H9 (cell line): ENCODE data around the gene VMA21. TPM values are rescaled to one million over a fixed set of nuclear protein-coding genes. Genes with fewer than 3 reads are reported as not detected.

ENCODE experiments used
- DNase-seq: peaks from one replicate; pipeline ENCODE4 v3.0.0-alpha.2; 2017
- H2AFZ ChIP-seq: one replicate; pipeline ENCODE4 v1.6.1; 2013; ENCODE audit warnings: mild to moderate bottlenecking, low read length, control low read depth, moderate library complexity
- H2AK5ac ChIP-seq: 2 replicates; pipeline ENCODE4 v1.6.1; 2013; ENCODE audit warnings: low read length, control low read depth, mixed read lengths; ENCODE audit not compliant: insufficient read length
- H2BK120ac ChIP-seq: one replicate; pipeline ENCODE4 v1.6.1; 2013; ENCODE audit warnings: low read depth, mild to moderate bottlenecking, low read length, control low read depth, inconsistent platforms; ENCODE audit not compliant: poor library complexity, severe bottlenecking
- H2BK12ac ChIP-seq: 2 replicates; pipeline ENCODE4 v1.6.1; 2013; ENCODE audit warnings: low read length, control low read depth, mixed read lengths, low read depth; ENCODE audit not compliant: insufficient read length
- H2BK15ac ChIP-seq: 2 replicates; pipeline ENCODE4 v1.6.1; 2013; ENCODE audit warnings: low read depth, low read length, control low read depth
- H2BK20ac ChIP-seq: one replicate; pipeline ENCODE4 v1.6.1; 2013; ENCODE audit warnings: low read depth, mild to moderate bottlenecking, low read length, control low read depth, inconsistent platforms; ENCODE audit not compliant: poor library complexity, severe bottlenecking
- H2BK5ac ChIP-seq: 2 replicates; pipeline ENCODE4 v1.6.1; 2013; ENCODE audit warnings: low read length, control low read depth, mixed read lengths; ENCODE audit not compliant: insufficient read length
- H3K14ac ChIP-seq: 2 replicates; pipeline ENCODE4 v1.6.1; 2013; ENCODE audit warnings: low read length, control low read depth; ENCODE audit not compliant: insufficient read depth
- H3K18ac ChIP-seq: 2 replicates; pipeline ENCODE4 v1.6.1; 2013; ENCODE audit warnings: low read depth, mild to moderate bottlenecking, mixed read lengths, low read length, control low read depth; ENCODE audit not compliant: insufficient read length
- H3K23ac ChIP-seq: 2 replicates; pipeline ENCODE4 v1.6.1; 2013; ENCODE audit warnings: low read length, control low read depth, mixed read lengths, low read depth; ENCODE audit not compliant: insufficient read length
- H3K23me2 ChIP-seq: 2 replicates; pipeline ENCODE4 v1.6.1; 2013; ENCODE audit warnings: low read depth, mild to moderate bottlenecking, mixed read lengths, low read length, control low read depth; ENCODE audit not compliant: insufficient read length, poor library complexity, severe bottlenecking
- H3K27ac ChIP-seq: 2 replicates; pipeline ENCODE4 v1.5.1; 2013; ENCODE audit warnings: low read length, control low read depth, mixed read lengths, low read depth; ENCODE audit not compliant: insufficient read length
- H3K27me3 ChIP-seq: 2 replicates; pipeline ENCODE4 v1.6.1; 2013; ENCODE audit warnings: low read length, control low read depth, inconsistent platforms; ENCODE audit not compliant: insufficient read depth
- H3K4ac ChIP-seq: 2 replicates; pipeline ENCODE4 v1.6.1; 2013; ENCODE audit warnings: low read depth, mild to moderate bottlenecking, control low read depth, inconsistent platforms, low read length, moderate library complexity
- H3K4me1 ChIP-seq: 2 replicates; pipeline ENCODE4 v1.6.1; 2013; ENCODE audit warnings: low read length, control low read depth, inconsistent platforms; ENCODE audit not compliant: insufficient read depth
- H3K4me2 ChIP-seq: 2 replicates; pipeline ENCODE4 v1.6.1; 2013; ENCODE audit warnings: low read length, control low read depth, mixed read lengths; ENCODE audit not compliant: insufficient read length, insufficient read depth
- H3K56ac ChIP-seq: 2 replicates; pipeline ENCODE4 v1.6.1; 2013; ENCODE audit warnings: low read depth, mild to moderate bottlenecking, mixed read lengths, low read length, control low read depth; ENCODE audit not compliant: insufficient read length
- H3K79me1 ChIP-seq: 2 replicates; pipeline ENCODE4 v1.6.1; 2013; ENCODE audit warnings: low read depth, mild to moderate bottlenecking, moderate library complexity, low read length, control low read depth, inconsistent platforms; ENCODE audit not compliant: insufficient read depth, poor library complexity, severe bottlenecking
- H3K79me2 ChIP-seq: 2 replicates; pipeline ENCODE4 v1.6.1; 2013; ENCODE audit warnings: low read length, control low read depth, inconsistent platforms; ENCODE audit not compliant: insufficient read depth
- H3K9ac ChIP-seq: 2 replicates; pipeline ENCODE4 v1.6.1; 2013; ENCODE audit warnings: low read length, control low read depth, mixed read lengths; ENCODE audit not compliant: insufficient read length; ENCODE audit errors: extremely low read depth
- H3K9me3 ChIP-seq: one replicate; pipeline ENCODE4 v1.6.1; 2013; ENCODE audit warnings: low read depth, low read length, inconsistent platforms; ENCODE audit not compliant: control insufficient read depth
- H3T11ph ChIP-seq: one replicate; pipeline ENCODE4 v1.6.1; 2013; ENCODE audit warnings: mild to moderate bottlenecking, low read length, control low read depth, inconsistent platforms
- H4K20me1 ChIP-seq: one replicate; pipeline ENCODE4 v1.6.1; 2013; ENCODE audit not compliant: control insufficient read depth, insufficient read length, insufficient read depth
- H4K5ac ChIP-seq: 2 replicates; pipeline ENCODE4 v1.6.1; 2013; ENCODE audit warnings: low read depth, mild to moderate bottlenecking, mixed read lengths, low read length, control low read depth; ENCODE audit not compliant: insufficient read length
- H4K8ac ChIP-seq: replicated peaks from 2 replicates; pipeline ENCODE4 v1.6.1; 2013; ENCODE audit warnings: low read length, control low read depth, mixed read lengths, low read depth; ENCODE audit not compliant: insufficient read length
- H4K91ac ChIP-seq: 2 replicates; pipeline ENCODE4 v1.6.1; 2013; ENCODE audit warnings: low read depth, mild to moderate bottlenecking, moderate library complexity, mixed read lengths, low read length, control low read depth; ENCODE audit not compliant: insufficient read length
- H3K27ac Mint-ChIP-seq, 3 experiments: 2 replicates in 2 of 3; 3 replicates in 1 of 3; pipeline ENCODE4 v1.8.0; 2020 to 2021; ENCODE audit warnings: mixed read lengths in 3 of 3, mild to moderate bottlenecking in 1 of 3, moderate library complexity in 1 of 3
- H3K27me3 Mint-ChIP-seq: 2 replicates; pipeline ENCODE4 v1.8.0; 2021; ENCODE audit warnings: low read depth, mild to moderate bottlenecking, moderate library complexity, mixed read lengths
- H3K36me3 Mint-ChIP-seq, 3 experiments: 2 replicates in 2 of 3; 3 replicates in 1 of 3; pipeline ENCODE4 v1.8.0; 2020 to 2021; ENCODE audit warnings: low read depth in 3 of 3, mixed read lengths in 3 of 3; ENCODE audit not compliant: insufficient read depth in 1 of 3
- H3K4me1 Mint-ChIP-seq, 2 experiments: 2 replicates each; pipeline ENCODE4 v1.8.0; 2020; ENCODE audit warnings: mixed read lengths in 2 of 2
- H3K4me3 Mint-ChIP-seq, 2 experiments: 2 replicates in 1 of 2; 3 replicates in 1 of 2; pipeline ENCODE4 v1.8.0; 2020 to 2021; ENCODE audit warnings: mild to moderate bottlenecking in 2 of 2, mixed read lengths in 2 of 2, moderate library complexity in 1 of 2
- H3K9me3 Mint-ChIP-seq, 2 experiments: 2 replicates in 1 of 2; 3 replicates in 1 of 2; pipeline ENCODE4 v1.8.0; 2020; ENCODE audit warnings: mild to moderate bottlenecking in 2 of 2, mixed read lengths in 2 of 2, moderate library complexity in 1 of 2
- WGBS: extraction: QIAGEN DNeasy Blood & Tissue Kit; methylation state at CpG from one replicate; pipeline ENCODE4 v1.1.7; 2013; ENCODE audit warnings: missing lambda C conversion rate, low lambda C conversion rate, mixed read lengths; ENCODE audit not compliant: insufficient read length; ENCODE audit errors: extremely low coverage; 5-methylcytosine and 5-hydroxymethylcytosine counted together
- total RNA-seq: library from RNA; stranded (reverse); gene quantifications from 2 replicates; pipeline ENCODE4 v1.2.1, GENCODE V29; 2021
- TF ChIP-seq, protein P1 (sequence below): fragments of 200-600 bp; sonication (generic); conservative IDR thresholded peaks from 3 replicates; pipeline ENCODE4 v1.8.0; 2021; ENCODE audit warnings: antibody characterized with exemption, mild to moderate bottlenecking

VMA21 gene
- total RNA-seq, 1 experiment from 2014 or later = 50.3 TPM

DNA sequence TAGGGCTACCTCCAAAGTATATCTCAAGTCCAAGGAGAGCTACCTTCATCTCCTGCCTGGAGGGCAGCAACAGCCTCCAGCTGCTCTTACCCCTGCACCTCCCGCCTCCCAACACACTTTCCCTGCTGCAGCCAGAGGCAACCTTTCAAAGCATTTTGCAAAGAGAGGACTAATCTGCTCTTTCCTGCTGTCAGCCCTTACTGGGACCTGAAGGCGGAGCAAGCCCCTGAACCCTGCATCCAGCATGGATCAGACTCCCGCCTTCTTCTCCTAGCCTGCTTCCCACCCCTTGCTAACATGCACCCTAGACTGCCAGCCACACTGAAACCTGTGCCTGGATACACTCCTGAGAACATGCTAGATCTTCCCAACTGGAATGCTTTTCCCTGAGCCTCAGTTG, 37.7 kb upstream of the VMA21 start:
- Histone ChIP-seq H4K20me1 (no peaks in the 10 kb centered on the region), H2BK15ac (no peak overlapping the region), H2BK12ac (no peak overlapping the region), H2AFZ (no peak overlapping the region), H3K4me2 (peak overlapping the region; percentile 56), H2BK20ac (no peak overlapping the region), H2BK120ac (no peak overlapping the region), H4K91ac (no peak overlapping the region), H3K79me2 (no peaks in the 10 kb centered on the region), H3T11ph (no peak overlapping the region), H3K4ac (no peak overlapping the region), H2AK5ac (no peak overlapping the region), H3K23ac (no peak overlapping the region), H4K8ac (no peak overlapping the region), H3K23me2 (no peaks in the 10 kb centered on the region), H3K14ac (no peak overlapping the region; the same call in 1 of the 2 replicates), H2BK5ac (no peak overlapping the region), H4K5ac (no peak overlapping the region), H3K18ac (no peak overlapping the region), H3K79me1 (no peaks in the 10 kb centered on the region), H3K27me3 (no peaks in the 10 kb centered on the region), H3K9ac (no peak overlapping the region), H3K27ac (no peak overlapping the region), H3K9me3 (peaks cover 21% of the 10 kb centered on the region), H3K4me1 (no peaks in the 10 kb centered on the region; the same call in 1 of the 2 replicates), H3K56ac (no peak overlapping the region)
- H3K27ac Mint-ChIP-seq = no peak overlapping the region
- H3K4me1 Mint-ChIP-seq = peaks cover 9% of the 10 kb centered on the region in 2 experiments
- TF ChIP-seq, protein P1, sequence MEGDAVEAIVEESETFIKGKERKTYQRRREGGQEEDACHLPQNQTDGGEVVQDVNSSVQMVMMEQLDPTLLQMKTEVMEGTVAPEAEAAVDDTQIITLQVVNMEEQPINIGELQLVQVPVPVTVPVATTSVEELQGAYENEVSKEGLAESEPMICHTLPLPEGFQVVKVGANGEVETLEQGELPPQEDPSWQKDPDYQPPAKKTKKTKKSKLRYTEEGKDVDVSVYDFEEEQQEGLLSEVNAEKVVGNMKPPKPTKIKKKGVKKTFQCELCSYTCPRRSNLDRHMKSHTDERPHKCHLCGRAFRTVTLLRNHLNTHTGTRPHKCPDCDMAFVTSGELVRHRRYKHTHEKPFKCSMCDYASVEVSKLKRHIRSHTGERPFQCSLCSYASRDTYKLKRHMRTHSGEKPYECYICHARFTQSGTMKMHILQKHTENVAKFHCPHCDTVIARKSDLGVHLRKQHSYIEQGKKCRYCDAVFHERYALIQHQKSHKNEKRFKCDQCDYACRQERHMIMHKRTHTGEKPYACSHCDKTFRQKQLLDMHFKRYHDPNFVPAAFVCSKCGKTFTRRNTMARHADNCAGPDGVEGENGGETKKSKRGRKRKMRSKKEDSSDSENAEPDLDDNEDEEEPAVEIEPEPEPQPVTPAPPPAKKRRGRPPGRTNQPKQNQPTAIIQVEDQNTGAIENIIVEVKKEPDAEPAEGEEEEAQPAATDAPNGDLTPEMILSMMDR = no peak; the same call in 2 of the 3 replicates
- peaks cover 58 to 64% of the 10 kb centered on the region in 2 experiments for H3K9me3 Mint-ChIP-seq
- peak; percentile 60 for DNase-seq
- H3K27me3 Mint-ChIP-seq = peaks cover 33% of the 10 kb centered on the region
- H3K4me3 Mint-ChIP-seq = peak overlapping the region; percentile 5 to 25; a peak in 1 of 5 replicates
- H3K36me3 Mint-ChIP-seq = no peaks in the 10 kb centered on the region
- WGBS = no CpG with 5 or more reads among the region's 3 CpGs
